SU-DHL-6 (cell line): ENCODE data around the gene DUSP16.

Experiments
- H2AFZ ChIP-seq: fragments of 200-600 bp; sonication (generic); 2 replicates; pipeline ENCODE4 v1.6.1; 2014; ENCODE audit warnings: low read depth, mild to moderate bottlenecking, moderate library complexity, mixed read lengths, antibody characterized with exemption, low read length; ENCODE audit not compliant: severe bottlenecking
- H3F3A ChIP-seq: fragments of 200-600 bp; shearing (Covaris generic); 2 replicates; pipeline ENCODE4 v1.6.0; 2016; ENCODE audit warnings: antibody characterized with exemption, mild to moderate bottlenecking; ENCODE audit not compliant: insufficient read depth
- H3K27ac ChIP-seq: fragments of 200-600 bp; sonication (generic); 2 replicates; pipeline ENCODE4 v1.5.1; 2016; ENCODE audit warnings: low read depth, mild to moderate bottlenecking, low read length, moderate library complexity, mixed read lengths
- H3K27me3 ChIP-seq: fragments of 200-600 bp; sonication (generic), shearing (Covaris generic); 2 replicates; pipeline ENCODE4 v1.6.0; 2014; ENCODE audit warnings: mild to moderate bottlenecking, low read length
- H3K36me3 ChIP-seq: fragments of 200-600 bp; sonication (generic); 2 replicates; pipeline ENCODE4 v1.6.1; 2014; ENCODE audit warnings: mild to moderate bottlenecking, low read length, mixed read lengths
- H3K4me2 ChIP-seq: fragments of 300-600, 200-600 bp; shearing (Covaris generic), sonication (generic); 2 replicates; pipeline ENCODE4 v1.6.0; 2014; ENCODE audit warnings: low read length, low read depth, mild to moderate bottlenecking; ENCODE audit not compliant: poor library complexity, severe bottlenecking
- H3K4me3 ChIP-seq: fragments of 200-600 bp; sonication (generic); 2 replicates; pipeline ENCODE4 v1.5.1; 2014; ENCODE audit warnings: antibody characterized with exemption, low read length, mild to moderate bottlenecking, mixed read lengths; ENCODE audit not compliant: insufficient read depth, poor library complexity, severe bottlenecking
- H3K79me2 ChIP-seq: fragments of 200-600 bp; sonication (generic); 2 replicates; pipeline ENCODE4 v1.6.1; 2014; ENCODE audit warnings: mild to moderate bottlenecking, low read length, moderate library complexity; ENCODE audit not compliant: insufficient read depth
- H3K9ac ChIP-seq: fragments of 200-600 bp; sonication (generic); 2 replicates; pipeline ENCODE4 v1.7.0; 2014; ENCODE audit warnings: mild to moderate bottlenecking, low read length
- H3K9me2 ChIP-seq: fragments of 200-600 bp; sonication (generic); replicated peaks from 2 replicates; pipeline ENCODE4 v1.6.1; 2014; ENCODE audit warnings: low read length; ENCODE audit not compliant: insufficient read depth
- H3K9me3 ChIP-seq: fragments of 200-600 bp; sonication (generic); 2 replicates; pipeline ENCODE4 v1.6.1; 2014; ENCODE audit warnings: low read length, mixed read lengths; ENCODE audit not compliant: insufficient read depth
- H4K20me1 ChIP-seq: fragments of 200-600 bp; sonication (generic); 2 replicates; pipeline ENCODE4 v1.6.1; 2014; ENCODE audit warnings: low read depth, mild to moderate bottlenecking, antibody characterized with exemption, low read length, moderate library complexity, mixed read lengths
- EZH2phosphoT487 ChIP-seq: fragments of 200-600 bp; sonication (generic), shearing (Covaris generic); conservative IDR thresholded peaks from 2 replicates; pipeline ENCODE4 v1.6.1; 2018; ENCODE audit warnings: mild to moderate bottlenecking, antibody characterized with exemption, low read length, moderate library complexity, mixed read lengths
- TF ChIP-seq, protein P1 (sequence below): fragments of 200-600 bp; sonication (generic); IDR thresholded peaks from one replicate; pipeline ENCODE4 v1.5.1; 2017; ENCODE audit warnings: antibody characterized with exemption, mild to moderate bottlenecking, low read length, moderate library complexity; ENCODE audit not compliant: insufficient read depth, poor library complexity, severe bottlenecking

The DUSP16 gene

DNA sequence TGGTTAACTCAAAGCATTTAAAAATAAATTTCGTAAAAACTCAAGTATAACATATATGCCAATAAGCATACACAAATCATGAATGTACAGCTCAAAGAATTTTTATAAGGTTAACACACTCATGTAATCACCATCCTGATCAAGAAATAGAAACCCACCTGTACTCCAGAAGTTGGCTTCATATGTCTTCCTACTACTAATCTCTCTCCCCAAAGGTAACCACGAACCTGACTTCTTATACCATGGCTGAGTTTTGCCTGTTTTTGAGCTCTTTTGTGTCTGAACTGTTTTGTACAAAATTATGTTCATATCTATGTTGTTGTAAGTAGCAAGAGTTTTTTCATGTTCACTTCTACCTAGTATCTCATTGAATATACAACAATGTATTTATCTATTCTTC, 18.7 kb downstream of the DUSP16 start:
- Histone ChIP-seq H3K4me2 (no peak overlapping the region), H4K20me1 (no peaks in the 10 kb centered on the region), H3K79me2 (no peaks in the 10 kb centered on the region), H3F3A (no peaks in the 10 kb centered on the region), H3K27ac (no peak overlapping the region), H3K36me3 (no peaks in the 10 kb centered on the region), H3K9me2 (no peaks in the 10 kb centered on the region), H3K9ac (no peak overlapping the region), H3K4me3 (no peak overlapping the region), H3K27me3 (no peaks in the 10 kb centered on the region), H3K9me3 (no peaks in the 10 kb centered on the region), H2AFZ (no peak overlapping the region)
- no peak for TF ChIP-seq EZH2phosphoT487
- TF ChIP-seq, protein P1, sequence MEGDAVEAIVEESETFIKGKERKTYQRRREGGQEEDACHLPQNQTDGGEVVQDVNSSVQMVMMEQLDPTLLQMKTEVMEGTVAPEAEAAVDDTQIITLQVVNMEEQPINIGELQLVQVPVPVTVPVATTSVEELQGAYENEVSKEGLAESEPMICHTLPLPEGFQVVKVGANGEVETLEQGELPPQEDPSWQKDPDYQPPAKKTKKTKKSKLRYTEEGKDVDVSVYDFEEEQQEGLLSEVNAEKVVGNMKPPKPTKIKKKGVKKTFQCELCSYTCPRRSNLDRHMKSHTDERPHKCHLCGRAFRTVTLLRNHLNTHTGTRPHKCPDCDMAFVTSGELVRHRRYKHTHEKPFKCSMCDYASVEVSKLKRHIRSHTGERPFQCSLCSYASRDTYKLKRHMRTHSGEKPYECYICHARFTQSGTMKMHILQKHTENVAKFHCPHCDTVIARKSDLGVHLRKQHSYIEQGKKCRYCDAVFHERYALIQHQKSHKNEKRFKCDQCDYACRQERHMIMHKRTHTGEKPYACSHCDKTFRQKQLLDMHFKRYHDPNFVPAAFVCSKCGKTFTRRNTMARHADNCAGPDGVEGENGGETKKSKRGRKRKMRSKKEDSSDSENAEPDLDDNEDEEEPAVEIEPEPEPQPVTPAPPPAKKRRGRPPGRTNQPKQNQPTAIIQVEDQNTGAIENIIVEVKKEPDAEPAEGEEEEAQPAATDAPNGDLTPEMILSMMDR, result no peak

DNA sequence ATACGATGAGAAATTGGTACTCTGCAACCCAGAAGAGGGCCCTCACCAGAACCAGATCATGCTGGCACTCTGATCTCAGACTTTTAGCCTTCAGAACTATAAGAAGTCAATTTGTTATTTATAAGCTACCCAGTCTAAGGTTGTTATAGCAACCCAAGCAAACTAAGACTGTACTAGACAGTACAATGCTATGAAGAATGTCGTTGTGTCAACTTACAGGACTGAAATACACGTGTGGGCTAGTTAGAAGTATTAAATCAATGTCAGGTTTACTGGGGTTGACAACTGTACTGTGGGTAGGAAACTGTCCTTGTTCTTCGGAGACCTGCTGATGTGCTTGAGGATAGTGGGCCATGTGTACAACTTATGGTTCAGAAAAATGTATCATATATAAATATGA, 19.7 kb downstream of the DUSP16 start:
- Histone ChIP-seq H3K9me2 (no peaks in the 10 kb centered on the region), H3K27me3 (no peaks in the 10 kb centered on the region), H3K9ac (no peak overlapping the region), H3K4me3 (no peak overlapping the region), H3K79me2 (no peaks in the 10 kb centered on the region), H3F3A (no peaks in the 10 kb centered on the region), H3K27ac (no peak overlapping the region), H4K20me1 (no peaks in the 10 kb centered on the region), H2AFZ (no peak overlapping the region), H3K4me2 (no peak overlapping the region), H3K9me3 (no peaks in the 10 kb centered on the region), H3K36me3 (no peaks in the 10 kb centered on the region)
- TF ChIP-seq, protein P1, result no peak
- no peak for TF ChIP-seq EZH2phosphoT487

DNA sequence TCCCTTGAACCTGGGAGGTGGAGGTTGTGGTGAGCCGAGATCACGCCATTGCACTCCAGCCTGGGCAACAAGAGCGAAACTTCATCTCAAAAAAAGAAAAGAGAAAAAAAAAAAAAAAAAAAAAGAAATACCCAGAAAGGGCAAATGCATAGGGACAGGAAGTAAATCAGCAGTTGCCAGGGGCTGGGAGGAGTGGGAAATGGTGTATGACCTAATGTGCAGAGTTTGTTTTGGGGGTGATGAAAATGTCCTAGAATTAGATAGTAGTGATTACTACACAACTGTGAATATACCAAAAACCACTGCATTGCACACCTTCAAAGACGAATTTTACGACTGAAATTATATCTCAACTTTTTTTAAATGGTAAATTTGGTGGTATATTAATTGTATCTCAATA, 20.4 kb downstream of the DUSP16 start:
- Histone ChIP-seq H2AFZ (no peak overlapping the region), H3K36me3 (no peaks in the 10 kb centered on the region), H4K20me1 (no peaks in the 10 kb centered on the region), H3K4me2 (no peak overlapping the region), H3K9me3 (no peaks in the 10 kb centered on the region), H3K27ac (no peak overlapping the region), H3K9ac (no peak overlapping the region), H3K9me2 (no peaks in the 10 kb centered on the region), H3F3A (no peaks in the 10 kb centered on the region), H3K4me3 (no peak overlapping the region), H3K27me3 (no peaks in the 10 kb centered on the region), H3K79me2 (no peaks in the 10 kb centered on the region)
- TF ChIP-seq, protein P1, result no peak
- no peak for TF ChIP-seq EZH2phosphoT487
